ENCODE results near the gene COX6A2.
A peak's percentile ranks its signal among the peaks of the same experiment; 100 is the strongest.

Gene COX6A2

DNA sequence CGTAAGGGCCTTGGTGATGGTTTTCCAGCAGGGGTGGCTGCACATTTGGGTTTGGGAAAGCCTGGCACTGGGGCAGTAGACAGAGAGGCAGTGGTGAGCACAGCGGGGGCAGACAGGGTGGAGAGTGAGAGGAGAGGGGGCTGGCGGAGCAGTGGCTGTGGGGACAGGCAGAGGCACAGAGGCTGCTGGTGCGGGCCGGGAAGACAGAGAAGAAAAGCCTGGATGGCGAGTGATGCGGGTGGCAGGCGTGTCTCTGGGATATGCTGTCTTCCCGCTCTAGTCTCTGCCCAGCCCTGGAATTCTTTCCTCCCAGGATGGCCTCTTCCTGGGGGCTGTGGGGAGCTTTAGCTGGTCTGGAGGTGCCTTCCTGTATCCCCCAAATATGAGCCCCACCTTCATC lies 18.1 kb downstream of the COX6A2 start:
- no peak for DNase-seq (ENCODE audit: low read depth, low spot score)

DNA sequence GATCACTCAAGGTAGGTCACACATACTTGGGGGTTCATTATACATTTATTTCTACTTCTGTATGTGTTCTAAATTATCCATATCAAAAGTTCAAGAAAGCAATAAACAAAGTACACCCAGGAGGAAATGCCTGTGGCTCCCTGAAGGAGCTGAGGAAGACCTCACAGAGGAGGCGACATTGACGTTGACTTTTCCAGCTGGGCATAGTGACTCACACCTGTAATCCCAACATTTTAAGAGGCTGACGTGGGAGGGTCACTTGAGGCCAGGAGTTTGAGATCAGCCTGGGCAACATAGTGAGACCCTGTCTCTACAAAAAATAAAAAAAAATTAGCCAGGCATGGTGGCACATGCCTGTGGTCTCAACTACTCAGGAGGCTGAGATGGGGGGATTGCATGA lies 18.7 kb downstream of the COX6A2 start:
- no peak for DNase-seq (ENCODE audit: low read depth, low spot score)

DNA sequence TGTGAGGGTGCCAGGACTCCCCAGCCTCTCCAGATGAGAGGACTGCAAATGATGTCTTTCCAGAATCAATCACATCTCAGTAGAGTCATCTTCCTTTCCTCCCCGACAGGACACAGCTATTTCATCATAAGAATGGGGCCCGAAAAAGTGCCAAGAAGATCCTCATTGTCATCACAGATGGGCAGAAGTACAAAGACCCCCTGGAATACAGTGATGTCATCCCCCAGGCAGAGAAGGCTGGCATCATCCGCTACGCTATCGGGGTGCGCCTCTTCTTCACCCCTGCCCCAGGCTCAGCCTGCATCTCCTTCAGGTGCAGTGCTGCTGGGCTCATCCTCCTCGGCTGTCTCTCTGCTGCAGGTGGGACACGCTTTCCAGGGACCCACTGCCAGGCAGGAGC lies 20.8 kb downstream of the COX6A2 start:
- no peak for DNase-seq (ENCODE audit: low read depth, low spot score)

DNA sequence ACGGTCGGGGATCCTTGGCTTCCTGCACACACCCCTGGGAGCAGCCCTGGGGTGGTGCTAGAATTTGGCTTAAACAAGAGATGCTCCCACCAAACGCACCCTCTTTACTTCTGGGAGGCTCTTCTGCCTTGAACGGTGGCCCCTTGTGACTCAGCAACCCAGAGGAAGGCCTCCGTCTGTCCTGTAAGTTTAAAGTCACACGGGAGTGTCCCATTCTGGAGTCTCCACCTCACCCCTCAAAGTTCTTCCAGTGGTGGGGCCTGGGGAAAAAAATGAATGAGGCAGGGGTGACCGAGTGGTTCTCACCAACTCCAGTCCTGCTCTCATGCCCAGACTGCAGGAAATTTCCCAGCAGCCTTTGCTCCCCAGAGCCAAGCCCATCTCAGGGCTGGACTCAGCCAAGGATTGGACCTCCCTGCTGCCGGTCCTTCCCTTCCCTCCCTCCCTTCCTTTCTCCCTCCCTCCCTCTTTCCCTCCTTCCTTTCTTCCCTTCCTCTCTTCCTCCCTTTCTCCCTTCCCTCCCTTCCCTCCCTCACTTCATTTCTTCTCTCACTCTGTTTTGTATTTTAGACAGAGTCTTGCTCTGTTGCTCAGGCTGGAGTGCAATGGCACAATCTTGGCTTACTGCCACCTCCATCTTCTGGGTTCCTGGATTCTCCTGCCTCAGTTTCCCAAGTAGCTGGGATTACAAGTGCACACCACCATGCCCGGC lies 23.7 kb downstream of the COX6A2 start:
- no peak for DNase-seq (ENCODE audit: low read depth, low spot score)

DNA sequence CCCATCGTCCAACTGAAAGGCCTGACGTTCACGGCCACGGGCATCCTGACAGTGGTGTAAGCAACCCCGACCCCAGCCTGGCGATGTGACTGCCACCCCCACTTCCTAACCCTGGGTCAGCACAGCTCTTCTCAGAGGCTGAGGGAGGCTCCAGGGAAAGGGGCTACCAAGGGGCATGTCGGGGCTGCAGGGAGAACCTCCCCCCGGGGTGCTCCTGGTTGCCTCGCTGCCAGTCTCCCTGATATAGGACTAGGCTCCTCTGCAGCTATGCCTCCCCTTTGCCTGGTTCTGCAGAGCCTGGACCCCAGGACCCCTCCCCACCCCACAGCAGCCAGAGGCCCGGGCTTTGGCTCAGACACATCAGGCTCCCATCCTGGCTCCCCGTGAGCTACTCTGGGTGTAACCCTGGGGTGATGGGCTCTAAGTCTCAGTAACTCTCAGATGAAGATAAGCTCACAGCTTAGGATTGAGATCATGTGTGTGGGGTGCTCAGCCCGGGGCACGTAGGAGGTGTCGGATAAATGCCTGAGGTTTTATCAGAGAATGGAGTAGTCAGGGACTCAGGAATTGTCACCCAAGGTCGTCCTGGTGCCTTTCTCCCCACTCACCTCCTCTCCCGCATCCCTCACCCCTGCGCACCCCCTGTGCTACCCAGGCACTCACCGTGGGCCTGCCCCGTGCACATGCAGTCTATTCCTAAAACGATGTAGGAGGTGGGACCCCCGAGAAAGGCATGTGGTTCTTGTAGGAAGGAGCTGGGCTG lies 24.4 kb downstream of the COX6A2 start:
- DNase-seq (ENCODE audit: low read depth, low spot score) = no peak

DNA sequence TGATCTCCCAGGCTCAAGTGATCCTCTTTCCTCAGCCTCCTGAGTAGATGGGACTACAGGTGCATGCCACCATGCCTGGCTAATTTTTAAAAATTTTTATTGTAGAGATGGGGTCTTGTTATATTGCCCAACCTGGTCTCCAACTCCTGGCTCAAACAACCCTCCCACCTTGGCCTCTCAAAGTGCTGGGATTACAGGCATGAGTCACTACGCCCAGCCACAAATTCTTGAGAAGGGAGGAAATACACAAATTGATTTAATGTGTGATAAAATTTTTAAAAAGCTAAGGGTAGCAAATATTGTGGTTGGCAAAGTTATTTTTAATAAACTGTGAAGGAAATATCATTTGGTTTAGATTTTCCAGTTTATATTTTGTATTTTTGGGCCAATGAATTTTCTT lies 25.5 kb downstream of the COX6A2 start:
- DNase-seq (ENCODE audit: low read depth, low spot score) = no peak

DNA sequence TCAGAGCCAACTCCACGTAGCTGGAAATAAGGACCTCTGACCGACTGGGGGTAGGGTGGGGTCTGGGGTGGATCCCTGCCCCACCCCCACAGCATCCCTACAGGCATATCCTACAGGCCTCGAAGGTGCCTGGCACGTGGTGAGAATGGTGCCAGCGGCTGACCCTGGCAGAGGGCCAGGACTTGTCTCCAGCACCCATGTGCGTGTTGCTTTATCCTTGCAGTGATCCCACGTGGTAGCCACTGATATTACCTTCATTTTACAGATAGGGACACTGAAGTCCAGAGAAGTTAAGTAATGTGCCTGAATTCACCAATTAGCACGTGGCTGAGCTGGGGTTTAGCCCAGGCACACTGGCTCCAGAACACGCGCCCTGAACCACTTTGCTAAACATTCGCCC lies 26.7 kb downstream of the COX6A2 start:
- DNase-seq (ENCODE audit: low read depth, low spot score) = no peak

DNA sequence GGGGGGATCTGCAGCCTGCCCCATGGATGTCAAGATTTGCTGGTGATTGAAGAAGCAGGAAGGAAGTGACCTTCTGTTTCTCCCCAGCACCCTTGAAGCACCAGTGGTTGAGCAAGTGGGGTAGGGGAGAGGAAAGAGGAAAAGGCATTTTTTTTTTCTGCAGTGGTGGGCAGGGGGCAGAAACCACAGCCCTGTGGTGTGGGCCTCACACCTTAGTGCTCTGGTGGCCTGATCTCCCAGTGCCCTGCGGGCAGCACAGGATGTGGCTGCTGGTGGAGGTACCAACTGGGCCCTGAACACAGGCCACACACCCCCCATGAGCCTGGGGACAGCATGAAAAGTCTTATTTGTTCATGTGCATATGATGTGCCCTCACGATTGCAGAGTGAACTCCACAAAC lies 28.0 kb downstream of the COX6A2 start:
- DNase-seq (ENCODE audit: low read depth, low spot score) = no peak

DNA sequence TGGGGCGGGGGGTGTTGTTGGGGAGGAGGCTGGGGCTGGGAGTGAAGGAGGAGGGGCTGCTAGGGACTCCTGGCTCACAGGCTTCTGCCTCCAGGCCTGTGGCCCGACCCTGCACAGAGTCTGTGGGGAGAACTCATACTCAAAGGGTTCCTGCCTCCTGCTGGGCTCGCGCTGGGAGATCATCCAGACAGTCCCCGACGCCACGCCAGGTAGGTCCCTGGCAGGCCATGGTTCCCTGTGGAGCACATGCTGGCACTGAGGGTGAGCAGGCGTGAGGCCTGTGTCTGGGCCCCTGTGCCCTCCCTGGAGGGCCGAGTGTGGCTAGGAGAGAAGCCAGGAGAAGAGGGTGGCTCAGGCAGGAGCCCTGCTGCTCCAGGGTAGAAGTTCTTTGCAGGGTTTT lies 30.5 kb downstream of the COX6A2 start:
- no peak for DNase-seq (ENCODE audit: low read depth, low spot score)

DNA sequence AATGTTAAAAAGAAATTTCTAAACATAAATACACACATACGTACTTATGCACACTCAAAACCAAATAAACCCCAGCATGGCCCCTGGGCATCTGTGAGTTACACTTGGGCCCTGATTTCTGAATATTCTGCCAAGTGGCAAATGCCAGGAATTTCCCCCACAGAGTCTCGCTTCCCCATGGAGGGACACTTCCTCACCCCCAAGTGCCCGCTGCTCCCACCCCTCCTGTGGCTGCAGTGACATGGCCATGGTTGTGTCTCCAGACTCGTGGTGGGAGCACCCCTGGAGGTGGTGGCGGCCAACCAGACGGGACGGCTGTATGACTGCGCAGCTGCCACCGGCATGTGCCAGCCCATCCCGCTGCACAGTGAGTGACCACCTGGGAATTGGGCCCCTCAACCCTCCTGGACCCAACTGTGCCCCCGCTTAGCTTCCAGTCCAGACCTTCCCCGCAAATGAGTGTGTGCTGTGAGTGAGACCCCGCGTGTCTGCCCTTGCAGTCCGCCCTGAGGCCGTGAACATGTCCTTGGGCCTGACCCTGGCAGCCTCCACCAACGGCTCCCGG lies 31.0 kb downstream of the COX6A2 start:
- no peak for DNase-seq (ENCODE audit: low read depth, low spot score)

DNA sequence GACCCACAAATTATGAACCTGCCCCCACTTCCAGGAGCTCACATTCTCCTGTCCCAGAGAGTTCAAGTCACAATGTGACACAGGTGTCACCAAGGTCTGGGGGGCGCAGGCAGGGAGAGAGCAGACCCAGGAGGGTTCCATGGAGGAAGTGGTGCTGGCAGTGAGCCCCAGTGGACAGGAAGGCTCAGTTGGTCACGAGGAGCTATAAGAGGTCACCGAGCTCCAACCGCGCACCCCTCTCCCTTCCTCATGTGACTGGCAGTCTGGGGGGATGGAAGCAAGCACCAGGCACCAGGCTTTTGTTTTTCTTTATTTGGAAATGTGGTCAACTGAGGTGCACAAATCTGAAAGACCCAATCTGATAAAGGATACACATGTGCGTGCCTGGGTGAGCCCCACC lies 32.5 kb downstream of the COX6A2 start:
- no peak for DNase-seq (ENCODE audit: low read depth, low spot score)

DNA sequence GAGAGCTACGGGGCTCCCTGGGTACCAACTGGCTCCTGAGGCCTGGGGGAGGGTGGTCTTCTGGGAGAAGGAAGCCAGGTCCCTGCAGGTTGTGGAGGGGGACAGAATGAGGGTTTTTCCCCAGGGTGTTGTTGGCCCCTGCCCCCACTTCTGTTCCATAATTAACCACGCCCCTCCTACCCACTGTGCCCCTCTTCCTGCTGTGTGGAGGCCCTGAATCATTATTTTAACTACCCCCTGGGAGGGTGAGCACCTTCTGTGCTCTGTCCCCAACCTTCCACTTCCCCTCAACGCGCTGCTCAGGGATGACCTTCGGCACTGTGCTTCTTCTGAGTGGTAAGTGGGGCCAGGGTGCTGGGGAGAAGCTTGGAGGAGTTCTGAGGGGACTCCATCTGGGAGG lies 35.1 kb downstream of the COX6A2 start, which contains the start of gene ITGAD:
ITGAD (plus strand) TSS at position 280 of the 400 bp plus-strand sequence; CDS start at position 306, 26 bp downstream.
- no peak for DNase-seq (ENCODE audit: low read depth, low spot score)

DNA sequence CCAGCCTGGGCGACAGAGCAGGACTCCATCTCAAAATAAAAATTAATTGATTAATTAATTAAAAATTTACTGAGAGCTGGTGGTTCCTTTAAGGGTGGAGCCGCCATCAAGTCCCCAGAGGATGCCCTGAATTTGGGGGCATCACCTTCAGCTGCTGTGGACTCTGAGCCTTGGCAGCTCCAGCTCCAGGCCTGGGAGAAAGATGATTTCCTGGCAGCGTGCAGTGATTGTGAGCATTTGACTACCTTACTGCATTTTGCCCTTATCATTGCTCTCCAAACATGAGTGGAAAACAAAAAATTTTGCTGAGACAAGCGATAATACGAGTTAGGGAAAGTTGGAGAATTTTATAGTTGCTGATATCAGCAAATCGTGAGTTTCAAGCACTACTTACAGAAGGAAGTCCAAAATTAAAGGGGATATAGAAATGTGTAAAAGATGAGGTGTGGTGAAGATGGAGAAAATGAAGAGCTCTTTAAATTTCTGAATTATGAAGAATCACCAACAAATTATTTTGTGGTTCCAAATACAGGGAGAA lies 37.6 kb downstream of the COX6A2 start:
- DNase-seq (ENCODE audit: low read depth, low spot score) = no peak

DNA sequence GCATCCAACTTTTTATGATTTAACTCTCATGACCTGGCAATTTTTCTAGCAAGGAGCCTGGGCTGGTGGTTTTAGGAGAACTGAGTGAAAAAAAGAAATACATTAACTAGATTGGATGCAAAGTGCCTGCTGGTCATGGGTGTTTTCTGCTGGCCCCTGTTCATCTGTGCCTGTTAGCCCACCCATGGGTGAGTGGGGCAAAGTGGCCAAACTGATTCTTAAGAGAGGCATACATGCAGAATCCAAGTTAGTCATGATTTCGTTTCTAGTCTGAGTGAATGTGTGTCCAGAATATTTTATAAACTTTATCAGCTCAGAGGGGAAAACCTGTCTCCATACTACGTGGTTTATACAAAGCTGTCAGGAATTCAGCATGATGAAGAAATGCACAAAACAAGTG lies 39.6 kb downstream of the COX6A2 start:
- no peak for DNase-seq (ENCODE audit: low read depth, low spot score)

DNA sequence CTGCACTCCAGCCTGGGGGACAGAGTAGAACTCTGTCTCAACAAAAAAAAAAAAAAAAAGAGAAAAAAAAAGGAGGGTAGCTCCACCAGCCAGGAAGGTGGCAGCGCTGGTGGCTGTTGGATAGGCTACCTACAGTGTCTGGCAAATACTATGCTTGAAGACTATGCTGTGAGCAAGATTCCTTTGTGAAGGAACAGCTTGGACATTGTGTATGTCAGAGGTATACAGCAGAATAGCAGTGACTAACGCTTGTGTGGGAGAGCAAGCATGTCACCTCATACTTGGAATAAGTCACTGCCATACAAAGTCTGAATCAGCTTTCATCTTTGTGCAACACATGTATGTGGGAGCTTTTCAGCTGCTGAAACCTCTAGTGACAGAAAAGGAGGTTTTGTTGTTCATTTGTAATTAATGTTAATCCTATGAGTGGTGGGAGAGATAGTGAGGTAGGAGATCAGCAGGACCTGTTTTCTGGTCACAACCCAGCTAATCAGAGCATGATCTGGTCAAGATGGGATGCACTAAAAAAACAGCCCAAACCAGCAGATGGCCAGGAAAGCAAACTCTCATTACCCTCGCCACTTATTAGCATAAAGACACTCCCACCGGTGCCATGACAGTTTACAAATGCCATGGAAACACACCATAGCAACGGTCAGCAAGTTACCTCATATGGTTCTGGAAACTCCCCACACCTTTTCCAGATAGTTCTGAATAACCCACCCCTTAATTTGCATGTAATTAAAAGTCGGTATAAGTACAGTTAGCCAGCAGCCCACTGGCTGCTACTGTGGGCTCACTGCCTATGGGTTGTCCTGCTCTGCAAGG lies 41.8 kb downstream of the COX6A2 start:
- DNase-seq (ENCODE audit: low read depth, low spot score) = no peak

DNA sequence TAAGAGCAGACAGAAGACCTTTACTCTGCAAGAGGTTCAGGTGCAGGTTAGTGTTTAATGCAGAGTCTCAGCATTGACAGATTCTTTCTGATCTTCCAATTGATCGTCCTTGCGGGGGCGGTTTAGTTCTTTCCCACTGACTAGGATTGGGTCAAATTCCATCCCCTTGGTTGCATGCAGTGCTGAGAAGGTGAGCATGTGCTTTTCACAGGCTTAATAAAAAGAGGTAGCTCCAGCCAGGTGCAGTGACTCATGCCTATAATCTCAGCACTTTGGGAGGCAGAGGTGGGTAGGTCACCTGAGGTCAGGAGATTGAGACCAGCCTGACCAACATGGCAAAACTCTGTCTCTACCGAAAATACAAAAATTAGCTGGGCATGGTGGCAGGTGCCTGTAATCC lies 42.5 kb downstream of the COX6A2 start:
- no peak for DNase-seq (ENCODE audit: low read depth, low spot score)

DNA sequence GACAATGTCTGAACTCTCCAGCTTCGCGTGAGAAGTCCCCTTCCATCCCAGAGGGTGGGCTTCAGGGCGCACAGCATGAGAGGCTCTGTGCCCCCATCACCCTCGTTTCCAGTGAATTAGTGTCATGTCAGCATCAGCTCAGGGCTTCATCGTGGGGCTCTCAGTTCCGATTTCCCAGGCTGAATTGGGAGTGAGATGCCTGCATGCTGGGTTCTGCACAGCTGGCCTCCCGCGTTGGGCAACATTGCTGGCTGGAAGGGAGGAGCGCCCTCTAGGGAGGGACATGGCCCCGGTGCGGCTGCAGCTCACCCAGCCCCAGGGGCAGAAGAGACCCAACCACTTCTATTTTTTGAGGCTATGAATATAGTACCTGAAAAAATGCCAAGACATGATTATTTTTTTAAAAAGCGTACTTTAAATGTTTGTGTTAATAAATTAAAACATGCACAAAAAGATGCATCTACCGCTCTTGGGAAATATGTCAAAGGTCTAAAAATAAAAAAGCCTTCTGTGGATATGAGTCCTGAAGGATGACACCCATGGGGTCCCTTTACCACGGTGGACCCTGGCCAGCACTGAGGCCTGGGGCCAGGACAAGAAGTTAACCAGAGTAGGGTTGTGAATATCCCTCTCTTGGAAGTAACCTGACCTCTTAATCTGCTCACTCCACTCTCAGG lies 45.5 kb downstream of the COX6A2 start:
- peak; percentile 1 for DNase-seq (ENCODE audit: low read depth, low spot score)

DNA sequence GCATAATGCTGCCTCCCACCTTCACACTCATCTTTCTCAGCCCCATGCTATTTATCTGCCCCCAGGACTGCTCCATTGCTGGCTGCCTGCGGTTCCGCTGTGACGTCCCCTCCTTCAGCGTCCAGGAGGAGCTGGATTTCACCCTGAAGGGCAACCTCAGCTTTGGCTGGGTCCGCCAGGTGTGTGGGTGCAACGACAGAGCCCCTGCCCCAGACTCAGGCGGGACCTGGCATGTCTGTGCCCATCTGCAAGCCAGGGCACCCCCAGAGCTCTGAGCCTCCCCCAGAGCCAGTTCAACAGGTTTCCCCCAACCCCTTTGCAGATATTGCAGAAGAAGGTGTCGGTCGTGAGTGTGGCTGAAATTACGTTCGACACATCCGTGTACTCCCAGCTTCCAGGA lies 48.0 kb downstream of the COX6A2 start:
- DNase-seq (ENCODE audit: low read depth, low spot score) = no peak
